Measurements from ENCODE around the gene C18orf63. TPM values are rescaled to one million over a fixed set of nuclear protein-coding genes. Genes with fewer than 3 reads are reported as not detected.
A peak's percentile ranks its signal among the peaks of the same experiment; 100 is the strongest.

The C18orf63 gene
- total RNA-seq, 1 experiment from 2014 or later: not detected

DNA sequence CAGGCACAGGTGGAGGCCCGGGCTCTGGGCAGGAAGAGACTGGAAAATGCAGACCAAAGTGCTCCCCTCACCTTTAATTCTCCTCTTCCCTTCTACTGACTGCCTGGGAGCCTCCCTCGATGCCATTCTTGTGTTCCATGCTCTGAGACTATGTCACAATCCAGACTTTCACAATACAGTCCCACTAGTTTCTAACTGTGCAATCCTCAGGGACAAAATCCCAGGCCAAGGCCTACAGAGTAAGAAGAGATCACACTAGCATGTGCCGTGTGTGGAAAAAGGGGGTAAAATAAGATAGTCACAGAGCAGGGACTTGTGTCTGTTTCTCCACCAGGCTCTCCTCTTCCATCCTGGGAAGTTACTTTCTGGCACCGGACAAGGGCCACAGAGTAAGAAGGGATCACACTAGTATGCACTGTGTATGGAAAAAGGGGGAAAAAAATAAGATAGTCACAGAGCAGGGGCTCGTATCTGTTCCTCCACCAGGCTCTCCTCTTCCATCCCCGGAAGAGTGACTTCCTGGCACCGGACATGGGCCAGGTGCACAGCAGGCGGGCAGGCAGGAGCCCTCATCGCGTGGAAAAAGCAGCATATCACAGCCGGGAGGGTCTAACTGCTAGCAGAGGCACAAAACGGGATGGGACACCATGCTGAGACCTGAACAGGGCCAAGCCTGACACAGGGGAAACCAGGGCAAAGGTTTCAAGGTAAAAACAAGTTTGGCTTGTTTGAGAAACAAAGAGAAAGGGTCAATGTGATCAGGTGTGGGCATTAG lies 33.5 kb upstream of the C18orf63 start:
- DNase-seq (ENCODE audit: low spot score): peak; percentile 34
- ATAC-seq: peak; percentile 19
- Mint-ChIP-seq H3K27ac (peak overlapping the region; percentile 99), H3K4me3 (peak overlapping the region; percentile 38), H3K4me1 (peaks cover 78% of the 10 kb centered on the region), H3K27me3 (ENCODE audit: low read depth) (no peaks in the 10 kb centered on the region), H3K9me3 (0 out of 2 replicates have a peak, but pooled peaks cover 3% of the 10 kb centered on the region), H3K36me3 (peaks cover 25% of the 10 kb centered on the region)
- ChIA-PET POLR2A (no interaction called here), CTCF (no interaction called here)
- TF ChIP-seq, protein P1, sequence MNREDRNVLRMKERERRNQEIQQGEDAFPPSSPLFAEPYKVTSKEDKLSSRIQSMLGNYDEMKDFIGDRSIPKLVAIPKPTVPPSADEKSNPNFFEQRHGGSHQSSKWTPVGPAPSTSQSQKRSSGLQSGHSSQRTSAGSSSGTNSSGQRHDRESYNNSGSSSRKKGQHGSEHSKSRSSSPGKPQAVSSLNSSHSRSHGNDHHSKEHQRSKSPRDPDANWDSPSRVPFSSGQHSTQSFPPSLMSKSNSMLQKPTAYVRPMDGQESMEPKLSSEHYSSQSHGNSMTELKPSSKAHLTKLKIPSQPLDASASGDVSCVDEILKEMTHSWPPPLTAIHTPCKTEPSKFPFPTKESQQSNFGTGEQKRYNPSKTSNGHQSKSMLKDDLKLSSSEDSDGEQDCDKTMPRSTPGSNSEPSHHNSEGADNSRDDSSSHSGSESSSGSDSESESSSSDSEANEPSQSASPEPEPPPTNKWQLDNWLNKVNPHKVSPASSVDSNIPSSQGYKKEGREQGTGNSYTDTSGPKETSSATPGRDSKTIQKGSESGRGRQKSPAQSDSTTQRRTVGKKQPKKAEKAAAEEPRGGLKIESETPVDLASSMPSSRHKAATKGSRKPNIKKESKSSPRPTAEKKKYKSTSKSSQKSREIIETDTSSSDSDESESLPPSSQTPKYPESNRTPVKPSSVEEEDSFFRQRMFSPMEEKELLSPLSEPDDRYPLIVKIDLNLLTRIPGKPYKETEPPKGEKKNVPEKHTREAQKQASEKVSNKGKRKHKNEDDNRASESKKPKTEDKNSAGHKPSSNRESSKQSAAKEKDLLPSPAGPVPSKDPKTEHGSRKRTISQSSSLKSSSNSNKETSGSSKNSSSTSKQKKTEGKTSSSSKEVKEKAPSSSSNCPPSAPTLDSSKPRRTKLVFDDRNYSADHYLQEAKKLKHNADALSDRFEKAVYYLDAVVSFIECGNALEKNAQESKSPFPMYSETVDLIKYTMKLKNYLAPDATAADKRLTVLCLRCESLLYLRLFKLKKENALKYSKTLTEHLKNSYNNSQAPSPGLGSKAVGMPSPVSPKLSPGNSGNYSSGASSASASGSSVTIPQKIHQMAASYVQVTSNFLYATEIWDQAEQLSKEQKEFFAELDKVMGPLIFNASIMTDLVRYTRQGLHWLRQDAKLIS (CRISPR knock-in tag; IDR thresholded peaks at IDR 0.05; ENCODE audit: borderline replicate concordance): no peak
- 0 out of 2 replicates have a peak, but pooled peaks have one; percentile 52 for TF ChIP-seq GABPB1 (CRISPR knock-in tag; IDR thresholded peaks at IDR 0.05)
- no peak for TF ChIP-seq ESRRA (CRISPR knock-in tag; IDR thresholded peaks at IDR 0.05; ENCODE audit: borderline replicate concordance)
- no peak for TF ChIP-seq KAT7 (CRISPR knock-in tag; IDR thresholded peaks at IDR 0.05; ENCODE audit: borderline replicate concordance)
- no peak for TF ChIP-seq JAZF1 (CRISPR knock-in tag; IDR thresholded peaks at IDR 0.05)
- TF ChIP-seq EMX1 (CRISPR knock-in tag; IDR thresholded peaks at IDR 0.05): no peak
- TF ChIP-seq, protein P2, sequence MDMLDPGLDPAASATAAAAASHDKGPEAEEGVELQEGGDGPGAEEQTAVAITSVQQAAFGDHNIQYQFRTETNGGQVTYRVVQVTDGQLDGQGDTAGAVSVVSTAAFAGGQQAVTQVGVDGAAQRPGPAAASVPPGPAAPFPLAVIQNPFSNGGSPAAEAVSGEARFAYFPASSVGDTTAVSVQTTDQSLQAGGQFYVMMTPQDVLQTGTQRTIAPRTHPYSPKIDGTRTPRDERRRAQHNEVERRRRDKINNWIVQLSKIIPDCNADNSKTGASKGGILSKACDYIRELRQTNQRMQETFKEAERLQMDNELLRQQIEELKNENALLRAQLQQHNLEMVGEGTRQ (CRISPR knock-in tag; IDR thresholded peaks at IDR 0.05): no peak
- TF ChIP-seq ZNF219 (CRISPR knock-in tag; IDR thresholded peaks at IDR 0.05; ENCODE audit: borderline replicate concordance): no peak
- TF ChIP-seq, protein P3, sequence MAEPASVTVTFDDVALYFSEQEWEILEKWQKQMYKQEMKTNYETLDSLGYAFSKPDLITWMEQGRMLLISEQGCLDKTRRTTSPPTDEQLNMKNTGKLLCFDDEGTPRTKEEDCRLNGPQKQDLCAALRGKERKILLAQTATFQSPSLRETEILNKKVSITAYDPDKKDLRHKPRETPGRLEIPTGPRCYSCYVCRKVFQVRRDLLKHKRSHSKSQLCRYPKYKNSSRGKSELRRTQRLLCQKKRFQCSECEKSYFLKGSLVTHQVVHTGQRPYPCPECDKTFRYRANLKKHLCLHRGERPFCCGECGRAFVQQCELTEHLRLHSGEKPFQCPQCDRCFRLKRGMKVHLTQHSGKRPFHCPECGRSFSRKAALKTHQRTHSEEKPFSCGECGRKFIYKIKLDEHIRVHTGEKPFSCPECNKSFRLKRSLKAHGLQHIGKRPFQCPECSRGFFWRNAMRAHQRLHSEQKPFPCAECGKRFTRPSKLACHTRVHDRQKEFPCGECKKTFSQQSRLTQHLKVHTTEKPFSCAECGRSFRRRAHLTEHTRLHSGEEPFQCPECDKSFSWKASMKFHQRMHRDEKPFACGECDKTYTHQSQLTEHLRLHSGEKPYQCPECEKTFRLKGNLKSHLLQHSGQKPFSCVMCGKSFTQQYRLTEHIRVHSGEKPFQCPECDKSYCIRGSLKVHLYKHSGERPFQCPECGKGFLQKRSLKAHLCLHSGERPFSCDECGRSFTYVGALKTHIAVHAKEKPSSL (CRISPR knock-in tag; conservative IDR thresholded peaks at IDR 0.05): no peak
- TF ChIP-seq, protein P4, sequence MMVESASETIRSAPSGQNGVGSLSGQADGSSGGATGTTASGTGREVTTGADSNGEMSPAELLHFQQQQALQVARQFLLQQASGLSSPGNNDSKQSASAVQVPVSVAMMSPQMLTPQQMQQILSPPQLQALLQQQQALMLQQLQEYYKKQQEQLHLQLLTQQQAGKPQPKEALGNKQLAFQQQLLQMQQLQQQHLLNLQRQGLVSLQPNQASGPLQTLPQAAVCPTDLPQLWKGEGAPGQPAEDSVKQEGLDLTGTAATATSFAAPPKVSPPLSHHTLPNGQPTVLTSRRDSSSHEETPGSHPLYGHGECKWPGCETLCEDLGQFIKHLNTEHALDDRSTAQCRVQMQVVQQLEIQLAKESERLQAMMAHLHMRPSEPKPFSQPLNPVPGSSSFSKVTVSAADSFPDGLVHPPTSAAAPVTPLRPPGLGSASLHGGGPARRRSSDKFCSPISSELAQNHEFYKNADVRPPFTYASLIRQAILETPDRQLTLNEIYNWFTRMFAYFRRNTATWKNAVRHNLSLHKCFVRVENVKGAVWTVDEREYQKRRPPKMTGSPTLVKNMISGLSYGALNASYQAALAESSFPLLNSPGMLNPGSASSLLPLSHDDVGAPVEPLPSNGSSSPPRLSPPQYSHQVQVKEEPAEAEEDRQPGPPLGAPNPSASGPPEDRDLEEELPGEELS (CRISPR knock-in tag; IDR thresholded peaks at IDR 0.05): 0 out of 2 replicates have a peak, but pooled peaks have one; percentile 28
- no peak for TF ChIP-seq TCF7 (CRISPR knock-in tag; IDR thresholded peaks at IDR 0.05; ENCODE audit: low read depth)
- peak; percentile 75 for TF ChIP-seq ZNF423 (CRISPR knock-in tag; IDR thresholded peaks at IDR 0.05)
- TF ChIP-seq, protein P5, sequence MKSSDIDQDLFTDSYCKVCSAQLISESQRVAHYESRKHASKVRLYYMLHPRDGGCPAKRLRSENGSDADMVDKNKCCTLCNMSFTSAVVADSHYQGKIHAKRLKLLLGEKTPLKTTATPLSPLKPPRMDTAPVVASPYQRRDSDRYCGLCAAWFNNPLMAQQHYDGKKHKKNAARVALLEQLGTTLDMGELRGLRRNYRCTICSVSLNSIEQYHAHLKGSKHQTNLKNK (CRISPR knock-in tag; IDR thresholded peaks at IDR 0.05): no peak
- TF ChIP-seq JUN (CRISPR knock-in tag; IDR thresholded peaks at IDR 0.05): no peak
- TF ChIP-seq, protein P6, sequence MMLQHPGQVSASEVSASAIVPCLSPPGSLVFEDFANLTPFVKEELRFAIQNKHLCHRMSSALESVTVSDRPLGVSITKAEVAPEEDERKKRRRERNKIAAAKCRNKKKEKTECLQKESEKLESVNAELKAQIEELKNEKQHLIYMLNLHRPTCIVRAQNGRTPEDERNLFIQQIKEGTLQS (CRISPR knock-in tag; conservative IDR thresholded peaks at IDR 0.05): no peak
- TF ChIP-seq IRF2 (CRISPR knock-in tag; IDR thresholded peaks at IDR 0.05; ENCODE audit: borderline replicate concordance, low read depth): no peak
- no peak for TF ChIP-seq NR3C1 (CRISPR knock-in tag; conservative IDR thresholded peaks at IDR 0.05; ENCODE audit: low read depth)
- no peak for TF ChIP-seq TEAD4 (CRISPR knock-in tag; IDR thresholded peaks at IDR 0.05)
- TF ChIP-seq SP1 (CRISPR knock-in tag; conservative IDR thresholded peaks at IDR 0.05): 0 out of 2 replicates have a peak, but pooled peaks have one; percentile 34
- TF ChIP-seq, protein P7, sequence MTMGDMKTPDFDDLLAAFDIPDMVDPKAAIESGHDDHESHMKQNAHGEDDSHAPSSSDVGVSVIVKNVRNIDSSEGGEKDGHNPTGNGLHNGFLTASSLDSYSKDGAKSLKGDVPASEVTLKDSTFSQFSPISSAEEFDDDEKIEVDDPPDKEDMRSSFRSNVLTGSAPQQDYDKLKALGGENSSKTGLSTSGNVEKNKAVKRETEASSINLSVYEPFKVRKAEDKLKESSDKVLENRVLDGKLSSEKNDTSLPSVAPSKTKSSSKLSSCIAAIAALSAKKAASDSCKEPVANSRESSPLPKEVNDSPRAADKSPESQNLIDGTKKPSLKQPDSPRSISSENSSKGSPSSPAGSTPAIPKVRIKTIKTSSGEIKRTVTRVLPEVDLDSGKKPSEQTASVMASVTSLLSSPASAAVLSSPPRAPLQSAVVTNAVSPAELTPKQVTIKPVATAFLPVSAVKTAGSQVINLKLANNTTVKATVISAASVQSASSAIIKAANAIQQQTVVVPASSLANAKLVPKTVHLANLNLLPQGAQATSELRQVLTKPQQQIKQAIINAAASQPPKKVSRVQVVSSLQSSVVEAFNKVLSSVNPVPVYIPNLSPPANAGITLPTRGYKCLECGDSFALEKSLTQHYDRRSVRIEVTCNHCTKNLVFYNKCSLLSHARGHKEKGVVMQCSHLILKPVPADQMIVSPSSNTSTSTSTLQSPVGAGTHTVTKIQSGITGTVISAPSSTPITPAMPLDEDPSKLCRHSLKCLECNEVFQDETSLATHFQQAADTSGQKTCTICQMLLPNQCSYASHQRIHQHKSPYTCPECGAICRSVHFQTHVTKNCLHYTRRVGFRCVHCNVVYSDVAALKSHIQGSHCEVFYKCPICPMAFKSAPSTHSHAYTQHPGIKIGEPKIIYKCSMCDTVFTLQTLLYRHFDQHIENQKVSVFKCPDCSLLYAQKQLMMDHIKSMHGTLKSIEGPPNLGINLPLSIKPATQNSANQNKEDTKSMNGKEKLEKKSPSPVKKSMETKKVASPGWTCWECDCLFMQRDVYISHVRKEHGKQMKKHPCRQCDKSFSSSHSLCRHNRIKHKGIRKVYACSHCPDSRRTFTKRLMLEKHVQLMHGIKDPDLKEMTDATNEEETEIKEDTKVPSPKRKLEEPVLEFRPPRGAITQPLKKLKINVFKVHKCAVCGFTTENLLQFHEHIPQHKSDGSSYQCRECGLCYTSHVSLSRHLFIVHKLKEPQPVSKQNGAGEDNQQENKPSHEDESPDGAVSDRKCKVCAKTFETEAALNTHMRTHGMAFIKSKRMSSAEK (CRISPR knock-in tag; IDR thresholded peaks at IDR 0.05; ENCODE audit: borderline replicate concordance): no peak
- TF ChIP-seq CREM (CRISPR knock-in tag; IDR thresholded peaks at IDR 0.05): no peak
- TF ChIP-seq, protein P8, sequence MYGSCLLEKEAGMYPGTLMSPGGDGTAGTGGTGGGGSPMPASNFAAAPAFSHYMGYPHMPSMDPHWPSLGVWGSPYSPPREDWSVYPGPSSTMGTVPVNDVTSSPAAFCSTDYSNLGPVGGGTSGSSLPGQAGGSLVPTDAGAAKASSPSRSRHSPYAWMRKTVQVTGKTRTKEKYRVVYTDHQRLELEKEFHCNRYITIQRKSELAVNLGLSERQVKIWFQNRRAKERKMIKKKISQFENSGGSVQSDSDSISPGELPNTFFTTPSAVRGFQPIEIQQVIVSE (CRISPR knock-in tag; IDR thresholded peaks at IDR 0.05; ENCODE audit: borderline replicate concordance): no peak
